H1 (cell line): ENCODE results near the gene GPR15. TPM values are rescaled to one million over a fixed set of nuclear protein-coding genes. Genes with fewer than 3 reads are reported as not detected.

Experiments
- CEBPB ChIP-seq: IDR thresholded peaks from 2 replicates; pipeline ENCODE4 v1.6.1; 2012; ENCODE audit warnings: low read depth, low read length
- EGR1 ChIP-seq: IDR thresholded peaks from 2 replicates; pipeline ENCODE4 v1.6.1; 2011; ENCODE audit warnings: low read depth, low read length, borderline replicate concordance
- FOSL1 ChIP-seq: IDR thresholded peaks from 2 replicates; pipeline ENCODE4 v1.6.1; 2011; ENCODE audit warnings: mild to moderate bottlenecking, low read depth, low read length, moderate library complexity; ENCODE audit not compliant: insufficient read depth
- GTF2F1 ChIP-seq: IDR thresholded peaks from 2 replicates; pipeline ENCODE4 v1.6.1; 2012; ENCODE audit warnings: low read depth, low read length, improper control_type of control experiment, borderline replicate concordance
- POLR2AphosphoS5 ChIP-seq: IDR thresholded peaks from 2 replicates; pipeline ENCODE4 v1.6.1; 2011; ENCODE audit warnings: low read depth, low read length
- POU5F1 ChIP-seq: IDR thresholded peaks from 2 replicates; pipeline ENCODE4 v1.6.1; 2011; ENCODE audit warnings: low read depth, mild to moderate bottlenecking, low read length, moderate library complexity
- RNF2 ChIP-seq: fragments of 200-900, 300-1000 bp; sonication (generic); IDR thresholded peaks from 2 replicates; pipeline ENCODE4 v1.7.1; 2016; ENCODE audit warnings: borderline replicate concordance, low read depth, mild to moderate bottlenecking, antibody characterized with exemption, low read length; ENCODE audit not compliant: poor library complexity, severe bottlenecking; ENCODE audit errors: missing control alignments
- YY1 ChIP-seq: IDR thresholded peaks from 2 replicates; pipeline ENCODE4 v1.6.1; 2011; ENCODE audit warnings: low read depth, mild to moderate bottlenecking, low read length
- polyA plus RNA-seq, 7 experiments: library from polyadenylated mRNA; depleted of rRNA in 3 of 7; stranded (reverse) in 5 of 7; unstranded in 2 of 7; fragments of >200 nt in 5 of 7; fragments of 200-250 nt in 2 of 7; gene quantifications; 1 replicate in 5 of 7; 2 replicates in 1 of 7; 4 replicates in 1 of 7; pipeline versions ENCODE4 v1.2.1 to v1.2.3, GENCODE V29; 2011 to 2013; ENCODE audit warnings: missing spikeins in 2 of 7, mixed read lengths in 2 of 7
- total RNA-seq: library from RNA; stranded (reverse); fragmentation: NEBNext Ultra II Directional; extraction: Animal tissue kit (Norgen Biotek cat#: 25700); gene quantifications from 2 replicates; pipeline ENCODE4 v1.2.1, GENCODE V29; 2021
- TF ChIP-seq, protein P1 (sequence below): fragments of 300-600 bp; sonication (generic); IDR thresholded peaks from 2 replicates; pipeline ENCODE4 v1.7.1; 2012; ENCODE audit warnings: low read length, moderate library complexity, mild to moderate bottlenecking, inconsistent platforms; ENCODE audit not compliant: insufficient replicate concordance
- TF ChIP-seq, protein P2 (sequence below): IDR thresholded peaks from 2 replicates; pipeline ENCODE4 v1.6.1; 2012; ENCODE audit warnings: inconsistent platforms

GPR15 gene
- total and polyA plus RNA-seq, 2 of the 8 experiments (the other 6 are each of a cell fraction or from before 2014, with no cell fraction given) = not detected

DNA sequence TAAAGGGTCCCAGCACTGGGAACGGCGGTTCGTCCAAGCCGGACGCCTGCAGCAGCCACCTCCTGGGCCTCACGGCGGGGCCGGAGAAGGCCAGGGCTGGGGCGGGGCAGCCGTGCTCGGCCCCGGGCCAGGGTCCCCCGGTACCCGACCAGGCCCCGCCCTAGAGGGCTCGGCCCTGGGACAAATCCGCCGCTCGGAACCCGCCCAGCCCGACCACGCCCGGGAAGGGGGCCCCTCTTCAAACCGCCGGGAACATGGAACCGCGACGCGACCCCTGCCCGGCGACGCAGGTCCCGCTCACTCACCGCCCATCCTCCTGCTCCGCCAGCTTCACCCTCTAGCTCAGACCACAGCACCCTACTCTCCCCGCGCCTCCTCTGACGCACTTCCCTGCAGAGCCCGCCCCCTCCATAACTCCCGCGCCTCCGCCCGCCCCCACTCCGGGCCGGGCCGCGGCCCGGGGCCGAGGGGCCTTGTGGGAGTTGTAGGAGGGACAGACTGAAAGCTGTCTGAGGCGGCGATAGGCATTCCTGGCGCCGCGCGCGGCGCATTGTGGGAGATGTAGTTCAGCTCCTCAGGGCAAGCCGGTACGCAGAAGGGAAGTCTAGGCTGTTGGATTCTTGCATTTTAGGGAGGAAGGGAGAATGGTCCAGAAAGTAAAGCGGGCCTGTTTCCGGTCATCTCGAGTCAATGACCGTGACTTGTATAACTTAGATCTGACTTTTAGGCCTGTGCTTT, 9.1 kb upstream of the GPR15 start, which contains the start of gene CLDND1 (continued):
- TF ChIP-seq EGR1 = peak; percentile 74
- TF ChIP-seq, protein P1, sequence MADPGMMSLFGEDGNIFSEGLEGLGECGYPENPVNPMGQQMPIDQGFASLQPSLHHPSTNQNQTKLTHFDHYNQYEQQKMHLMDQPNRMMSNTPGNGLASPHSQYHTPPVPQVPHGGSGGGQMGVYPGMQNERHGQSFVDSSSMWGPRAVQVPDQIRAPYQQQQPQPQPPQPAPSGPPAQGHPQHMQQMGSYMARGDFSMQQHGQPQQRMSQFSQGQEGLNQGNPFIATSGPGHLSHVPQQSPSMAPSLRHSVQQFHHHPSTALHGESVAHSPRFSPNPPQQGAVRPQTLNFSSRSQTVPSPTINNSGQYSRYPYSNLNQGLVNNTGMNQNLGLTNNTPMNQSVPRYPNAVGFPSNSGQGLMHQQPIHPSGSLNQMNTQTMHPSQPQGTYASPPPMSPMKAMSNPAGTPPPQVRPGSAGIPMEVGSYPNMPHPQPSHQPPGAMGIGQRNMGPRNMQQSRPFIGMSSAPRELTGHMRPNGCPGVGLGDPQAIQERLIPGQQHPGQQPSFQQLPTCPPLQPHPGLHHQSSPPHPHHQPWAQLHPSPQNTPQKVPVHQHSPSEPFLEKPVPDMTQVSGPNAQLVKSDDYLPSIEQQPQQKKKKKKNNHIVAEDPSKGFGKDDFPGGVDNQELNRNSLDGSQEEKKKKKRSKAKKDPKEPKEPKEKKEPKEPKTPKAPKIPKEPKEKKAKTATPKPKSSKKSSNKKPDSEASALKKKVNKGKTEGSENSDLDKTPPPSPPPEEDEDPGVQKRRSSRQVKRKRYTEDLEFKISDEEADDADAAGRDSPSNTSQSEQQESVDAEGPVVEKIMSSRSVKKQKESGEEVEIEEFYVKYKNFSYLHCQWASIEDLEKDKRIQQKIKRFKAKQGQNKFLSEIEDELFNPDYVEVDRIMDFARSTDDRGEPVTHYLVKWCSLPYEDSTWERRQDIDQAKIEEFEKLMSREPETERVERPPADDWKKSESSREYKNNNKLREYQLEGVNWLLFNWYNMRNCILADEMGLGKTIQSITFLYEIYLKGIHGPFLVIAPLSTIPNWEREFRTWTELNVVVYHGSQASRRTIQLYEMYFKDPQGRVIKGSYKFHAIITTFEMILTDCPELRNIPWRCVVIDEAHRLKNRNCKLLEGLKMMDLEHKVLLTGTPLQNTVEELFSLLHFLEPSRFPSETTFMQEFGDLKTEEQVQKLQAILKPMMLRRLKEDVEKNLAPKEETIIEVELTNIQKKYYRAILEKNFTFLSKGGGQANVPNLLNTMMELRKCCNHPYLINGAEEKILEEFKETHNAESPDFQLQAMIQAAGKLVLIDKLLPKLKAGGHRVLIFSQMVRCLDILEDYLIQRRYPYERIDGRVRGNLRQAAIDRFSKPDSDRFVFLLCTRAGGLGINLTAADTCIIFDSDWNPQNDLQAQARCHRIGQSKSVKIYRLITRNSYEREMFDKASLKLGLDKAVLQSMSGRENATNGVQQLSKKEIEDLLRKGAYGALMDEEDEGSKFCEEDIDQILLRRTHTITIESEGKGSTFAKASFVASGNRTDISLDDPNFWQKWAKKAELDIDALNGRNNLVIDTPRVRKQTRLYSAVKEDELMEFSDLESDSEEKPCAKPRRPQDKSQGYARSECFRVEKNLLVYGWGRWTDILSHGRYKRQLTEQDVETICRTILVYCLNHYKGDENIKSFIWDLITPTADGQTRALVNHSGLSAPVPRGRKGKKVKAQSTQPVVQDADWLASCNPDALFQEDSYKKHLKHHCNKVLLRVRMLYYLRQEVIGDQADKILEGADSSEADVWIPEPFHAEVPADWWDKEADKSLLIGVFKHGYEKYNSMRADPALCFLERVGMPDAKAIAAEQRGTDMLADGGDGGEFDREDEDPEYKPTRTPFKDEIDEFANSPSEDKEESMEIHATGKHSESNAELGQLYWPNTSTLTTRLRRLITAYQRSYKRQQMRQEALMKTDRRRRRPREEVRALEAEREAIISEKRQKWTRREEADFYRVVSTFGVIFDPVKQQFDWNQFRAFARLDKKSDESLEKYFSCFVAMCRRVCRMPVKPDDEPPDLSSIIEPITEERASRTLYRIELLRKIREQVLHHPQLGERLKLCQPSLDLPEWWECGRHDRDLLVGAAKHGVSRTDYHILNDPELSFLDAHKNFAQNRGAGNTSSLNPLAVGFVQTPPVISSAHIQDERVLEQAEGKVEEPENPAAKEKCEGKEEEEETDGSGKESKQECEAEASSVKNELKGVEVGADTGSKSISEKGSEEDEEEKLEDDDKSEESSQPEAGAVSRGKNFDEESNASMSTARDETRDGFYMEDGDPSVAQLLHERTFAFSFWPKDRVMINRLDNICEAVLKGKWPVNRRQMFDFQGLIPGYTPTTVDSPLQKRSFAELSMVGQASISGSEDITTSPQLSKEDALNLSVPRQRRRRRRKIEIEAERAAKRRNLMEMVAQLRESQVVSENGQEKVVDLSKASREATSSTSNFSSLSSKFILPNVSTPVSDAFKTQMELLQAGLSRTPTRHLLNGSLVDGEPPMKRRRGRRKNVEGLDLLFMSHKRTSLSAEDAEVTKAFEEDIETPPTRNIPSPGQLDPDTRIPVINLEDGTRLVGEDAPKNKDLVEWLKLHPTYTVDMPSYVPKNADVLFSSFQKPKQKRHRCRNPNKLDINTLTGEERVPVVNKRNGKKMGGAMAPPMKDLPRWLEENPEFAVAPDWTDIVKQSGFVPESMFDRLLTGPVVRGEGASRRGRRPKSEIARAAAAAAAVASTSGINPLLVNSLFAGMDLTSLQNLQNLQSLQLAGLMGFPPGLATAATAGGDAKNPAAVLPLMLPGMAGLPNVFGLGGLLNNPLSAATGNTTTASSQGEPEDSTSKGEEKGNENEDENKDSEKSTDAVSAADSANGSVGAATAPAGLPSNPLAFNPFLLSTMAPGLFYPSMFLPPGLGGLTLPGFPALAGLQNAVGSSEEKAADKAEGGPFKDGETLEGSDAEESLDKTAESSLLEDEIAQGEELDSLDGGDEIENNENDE = no peak
- TF ChIP-seq YY1 = peak; percentile 55
- no peak for TF ChIP-seq POU5F1
- TF ChIP-seq POLR2AphosphoS5 = peak; percentile 98
- TF ChIP-seq CEBPB = no peak
- no peak for TF ChIP-seq RNF2
- TF ChIP-seq GTF2F1 = no peak
- TF ChIP-seq FOSL1 = no peak
- TF ChIP-seq, protein P2, sequence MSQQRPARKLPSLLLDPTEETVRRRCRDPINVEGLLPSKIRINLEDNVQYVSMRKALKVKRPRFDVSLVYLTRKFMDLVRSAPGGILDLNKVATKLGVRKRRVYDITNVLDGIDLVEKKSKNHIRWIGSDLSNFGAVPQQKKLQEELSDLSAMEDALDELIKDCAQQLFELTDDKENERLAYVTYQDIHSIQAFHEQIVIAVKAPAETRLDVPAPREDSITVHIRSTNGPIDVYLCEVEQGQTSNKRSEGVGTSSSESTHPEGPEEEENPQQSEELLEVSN = no peak
